HG02870 (cell line): ENCODE results near the gene ODAPH.
"Not testable (repeated sequence)": the region's sequence is repeated elsewhere in the genome, so short reads cannot be mapped to it uniquely, and the experiment has no call there.

ENCODE experiments used
- ATAC-seq: cut with Tn5 transposase; IDR thresholded peaks from one replicate; pipeline ENCODE4 v1.9.1; 2021; ENCODE audit warnings: mild to moderate bottlenecking, moderate library complexity; ENCODE audit not compliant: unreplicated experiment

Gene ODAPH

DNA sequence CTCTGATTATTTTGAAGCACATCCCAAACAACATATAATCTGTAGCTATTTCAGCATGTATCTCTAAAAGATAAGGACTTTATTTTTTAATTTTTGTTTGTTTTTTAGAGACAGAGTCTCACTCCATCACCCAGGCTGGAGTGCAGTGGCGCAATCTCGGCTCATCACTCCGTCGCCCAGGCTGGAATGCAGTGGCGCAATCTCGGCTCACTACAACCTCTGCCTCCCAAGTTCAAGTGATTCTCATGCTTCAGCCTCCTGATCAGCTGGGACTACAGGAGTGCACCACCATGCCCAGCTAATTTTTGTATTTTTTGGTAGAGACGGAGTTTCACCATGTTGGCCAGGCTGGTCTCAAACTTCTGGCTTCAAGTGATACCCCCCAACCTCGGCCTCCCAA is 11.6 kb upstream of the ODAPH start:
- not testable (repeated sequence) for ATAC-seq

DNA sequence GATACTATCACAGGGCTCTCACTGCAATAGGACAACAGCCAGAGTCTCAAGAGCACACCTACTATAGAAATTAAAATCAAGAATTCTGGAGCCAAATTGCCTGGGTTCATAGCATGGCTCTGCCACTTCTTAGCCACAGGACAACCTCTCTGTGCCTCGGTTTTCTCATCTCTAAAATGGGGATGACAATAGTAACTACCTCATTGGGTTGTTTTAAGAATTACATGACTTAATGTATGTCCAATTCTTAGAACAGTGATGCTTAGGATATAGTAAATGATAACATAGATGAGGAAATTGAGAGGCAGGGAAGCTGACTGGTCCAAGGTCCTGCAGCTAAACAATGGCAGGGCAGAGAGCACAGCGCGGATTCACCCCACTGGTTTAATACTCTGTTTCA is 11.0 kb upstream of the ODAPH start:
- no peak for ATAC-seq

DNA sequence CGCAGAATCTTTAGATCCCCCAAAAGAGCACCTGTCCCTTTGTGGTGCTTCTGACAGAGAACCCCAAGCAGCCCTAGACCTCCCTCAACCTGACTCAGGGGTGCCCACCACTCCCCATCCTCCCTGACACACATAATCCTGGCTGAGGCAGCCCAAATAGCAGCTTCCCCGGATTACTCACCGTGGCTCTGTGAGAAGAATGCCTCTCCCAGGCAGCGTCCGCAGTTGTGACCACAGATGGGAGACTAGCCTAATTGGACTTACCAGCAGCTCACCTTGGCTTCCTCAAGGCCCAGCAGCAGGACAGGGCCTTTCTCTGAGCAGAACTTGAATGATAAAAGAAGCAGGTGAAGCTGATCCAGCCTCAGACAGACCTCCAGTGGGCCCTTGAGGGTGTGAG is 10.3 kb upstream of the ODAPH start:
- ATAC-seq, result no peak

DNA sequence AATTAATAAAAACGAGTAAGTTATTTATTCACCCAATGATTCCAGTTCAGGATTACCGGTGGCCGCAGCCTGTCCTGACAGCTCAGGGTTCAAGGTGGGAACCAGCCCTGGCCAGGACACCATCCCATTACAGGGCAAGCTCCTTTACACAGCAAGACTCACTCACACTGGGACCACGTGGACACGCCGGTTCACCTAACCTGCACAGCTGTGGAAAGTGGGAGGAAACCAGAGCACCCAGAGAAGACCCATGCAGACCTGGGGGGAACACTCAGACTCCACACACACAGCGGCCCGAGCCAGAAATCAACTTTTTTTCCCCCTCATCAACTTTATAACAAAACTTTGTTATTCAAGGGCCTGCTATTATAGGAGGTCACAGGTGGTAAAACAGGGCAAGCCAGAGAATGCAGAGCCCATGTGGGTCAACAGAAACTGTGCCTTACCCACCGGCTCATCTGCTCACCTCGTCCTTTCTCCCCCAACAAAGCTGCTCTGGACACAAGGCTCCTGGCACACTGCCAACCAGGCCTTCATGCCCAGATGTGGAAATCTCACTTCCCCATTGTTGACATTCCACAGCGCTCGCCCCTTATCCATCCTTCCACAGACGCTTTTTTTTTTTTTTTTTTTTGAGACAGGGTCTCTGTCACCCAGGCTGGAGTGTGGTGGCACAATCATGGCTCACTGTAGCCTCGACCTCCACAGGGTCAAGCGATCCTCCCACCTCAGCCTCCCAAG is 8.0 kb upstream of the ODAPH start:
- ATAC-seq, result no peak

DNA sequence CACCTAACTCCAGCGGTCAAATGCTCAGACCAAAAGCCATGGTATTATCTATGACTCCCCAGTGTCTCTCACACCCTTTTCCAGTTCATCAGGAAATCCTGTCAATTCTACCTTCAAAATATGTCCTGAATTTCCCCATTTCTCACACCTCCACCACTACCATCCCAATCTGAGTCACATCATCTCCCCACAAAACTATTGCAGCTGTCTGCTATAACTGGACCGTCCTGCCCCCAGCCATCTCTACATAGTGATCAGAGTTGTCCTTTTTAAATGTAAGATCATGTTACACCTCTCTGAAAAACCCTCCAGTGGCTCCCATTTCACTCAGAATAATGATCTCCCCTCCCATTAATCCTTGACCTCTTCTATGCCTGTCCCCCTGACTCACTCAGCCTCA is 6.8 kb upstream of the ODAPH start:
- no peak for ATAC-seq

DNA sequence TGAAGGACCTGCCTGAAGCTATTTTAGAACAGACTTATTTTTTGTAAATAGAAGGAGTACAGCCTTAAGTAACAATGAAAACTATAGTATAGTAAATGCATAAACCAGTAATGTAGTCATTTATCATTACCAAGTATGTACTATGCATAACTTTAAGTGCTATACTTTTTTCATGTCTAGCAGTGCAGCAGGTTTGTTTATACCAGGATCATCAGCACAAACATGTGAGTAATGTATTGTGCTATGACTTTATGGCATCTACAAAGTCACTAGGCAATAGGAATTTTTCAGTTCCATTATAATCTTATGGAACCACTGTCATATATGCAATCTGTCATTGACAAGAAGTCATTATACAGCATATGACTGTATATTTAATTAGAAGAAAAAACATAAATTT is 3.4 kb upstream of the ODAPH start:
- no peak for ATAC-seq

DNA sequence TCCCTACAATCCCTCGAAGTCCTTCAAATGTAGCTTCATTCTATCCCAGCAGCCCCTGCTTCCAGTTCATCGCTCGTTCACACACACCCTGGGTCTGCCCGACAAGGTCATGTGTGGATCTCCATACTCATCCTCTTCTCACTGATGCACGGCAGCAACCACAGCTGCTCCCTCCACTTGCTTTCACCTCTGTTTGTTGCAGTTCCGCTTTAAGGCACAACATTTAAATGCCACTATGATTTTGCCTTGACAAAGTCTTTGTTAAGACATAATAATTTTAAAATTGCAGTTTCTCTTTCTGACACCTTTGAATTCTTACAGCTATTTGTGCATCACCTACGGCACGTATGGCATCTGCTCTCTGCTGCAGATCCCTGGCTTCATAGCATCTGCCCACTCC is 1.8 kb downstream of the ODAPH start:
- ATAC-seq, result no peak

DNA sequence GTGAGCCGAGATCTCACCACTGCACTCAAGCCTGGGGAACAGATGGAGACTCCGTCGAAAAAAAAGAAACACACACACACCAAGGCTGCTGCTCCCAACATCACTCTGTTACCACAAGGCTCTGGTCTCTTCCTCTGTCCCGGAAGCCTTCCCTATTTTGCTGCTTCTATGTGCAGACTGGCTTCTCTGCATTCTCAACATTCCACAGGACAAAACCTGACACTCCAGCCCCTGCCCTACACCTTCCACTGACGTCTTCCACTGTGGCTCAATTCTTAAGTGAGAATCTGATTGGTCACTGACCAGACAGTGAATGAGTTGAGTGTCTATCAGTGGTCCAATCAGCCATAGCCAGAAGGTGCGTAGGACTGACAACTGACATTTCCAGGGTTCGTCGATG is 5.9 kb downstream of the ODAPH start:
- ATAC-seq, result no peak

DNA sequence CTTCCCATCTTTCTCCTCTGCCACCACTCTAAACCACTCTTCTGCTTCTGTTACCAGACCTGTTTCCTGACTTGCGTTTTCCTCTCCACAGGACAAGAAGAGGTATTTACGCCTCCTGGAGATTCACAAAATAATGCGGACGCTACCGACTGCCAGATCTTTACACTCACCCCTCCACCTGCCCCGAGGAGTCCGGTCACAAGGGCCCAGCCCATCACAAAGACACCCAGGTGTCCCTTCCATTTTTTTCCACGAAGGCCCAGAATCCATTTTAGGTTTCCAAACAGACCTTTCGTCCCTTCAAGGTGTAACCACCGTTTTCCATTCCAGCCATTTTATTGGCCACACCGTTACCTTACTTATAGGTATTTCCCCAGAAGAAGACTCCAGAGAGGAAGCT is 8.2 kb downstream of the ODAPH start:
- ATAC-seq, result no peak

DNA sequence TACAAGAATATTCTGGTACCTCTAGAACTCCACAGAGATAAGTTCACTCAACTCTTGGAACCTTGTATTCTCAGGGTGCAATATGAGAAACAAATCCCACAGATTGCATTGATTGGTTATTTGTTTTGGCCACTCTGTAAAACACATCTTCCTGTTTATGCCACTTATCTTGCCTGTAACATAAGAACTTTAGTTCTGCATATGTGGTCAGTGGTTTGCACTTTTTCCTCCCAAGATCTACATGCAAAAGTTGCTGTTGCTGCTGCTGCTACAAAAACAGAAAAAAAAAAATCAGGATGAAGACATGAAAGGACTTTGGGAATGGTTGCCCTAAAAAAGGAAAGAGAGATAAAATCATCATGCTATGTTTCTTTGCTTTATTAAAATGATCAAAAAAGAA is 9.6 kb downstream of the ODAPH start:
- ATAC-seq, result no peak

DNA sequence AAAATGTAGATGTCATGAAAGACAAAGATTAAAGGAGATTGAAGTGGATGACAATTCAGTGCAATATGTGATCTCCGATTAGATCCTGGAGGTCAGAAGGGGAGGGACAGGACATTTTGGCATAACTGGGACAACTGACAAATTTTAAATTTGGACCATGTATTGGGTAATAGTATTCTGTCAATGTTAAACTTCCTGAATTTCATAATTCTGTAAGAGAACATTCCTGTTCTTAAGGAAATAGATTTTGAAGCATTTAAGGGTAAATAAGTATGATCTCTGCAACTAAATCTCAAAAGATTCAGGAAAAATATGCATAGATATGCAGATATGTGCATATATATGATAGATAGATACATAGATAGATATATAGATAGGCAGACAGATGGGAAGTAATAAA is 11.0 kb downstream of the ODAPH start:
- no peak for ATAC-seq

DNA sequence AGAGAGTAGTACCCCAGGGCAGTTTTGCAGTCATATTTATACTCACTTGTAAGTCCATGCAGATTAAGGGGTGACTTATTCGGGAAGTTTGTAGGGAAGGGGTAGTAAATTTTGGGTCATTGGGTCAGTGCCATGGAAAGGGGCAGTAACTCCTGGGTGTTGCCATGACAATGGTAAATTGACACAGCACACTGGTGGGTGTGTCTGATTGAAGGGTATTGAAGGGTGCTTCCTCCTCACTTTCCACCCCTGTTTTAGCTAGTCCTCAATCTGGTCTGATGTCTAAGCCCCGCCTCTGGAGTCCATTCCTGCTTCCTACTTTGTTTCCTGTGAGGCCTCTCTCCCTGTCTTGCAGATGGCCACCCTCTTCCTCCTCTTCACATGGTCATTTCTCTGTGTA is 11.9 kb downstream of the ODAPH start:
- no peak for ATAC-seq

DNA sequence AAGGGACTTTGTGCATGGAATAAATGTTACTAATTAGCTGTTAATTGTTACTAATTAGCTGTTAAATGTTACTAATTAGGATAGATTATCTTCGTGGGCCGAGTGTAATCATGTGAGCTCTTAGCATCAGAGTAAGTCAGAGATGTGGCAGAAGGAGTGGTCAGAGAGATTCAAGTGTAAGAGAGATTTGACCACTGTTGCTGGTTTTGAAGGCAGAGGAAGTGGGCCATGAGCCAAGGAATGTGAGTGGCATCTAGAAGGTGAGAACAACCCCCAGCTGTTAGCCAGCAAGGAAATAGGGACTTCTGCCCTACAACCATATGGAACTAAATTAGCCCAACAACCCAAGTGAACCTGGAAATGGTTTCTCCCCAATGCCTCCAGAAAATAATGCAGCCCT is 28.2 kb downstream of the ODAPH start:
- ATAC-seq, result no peak

DNA sequence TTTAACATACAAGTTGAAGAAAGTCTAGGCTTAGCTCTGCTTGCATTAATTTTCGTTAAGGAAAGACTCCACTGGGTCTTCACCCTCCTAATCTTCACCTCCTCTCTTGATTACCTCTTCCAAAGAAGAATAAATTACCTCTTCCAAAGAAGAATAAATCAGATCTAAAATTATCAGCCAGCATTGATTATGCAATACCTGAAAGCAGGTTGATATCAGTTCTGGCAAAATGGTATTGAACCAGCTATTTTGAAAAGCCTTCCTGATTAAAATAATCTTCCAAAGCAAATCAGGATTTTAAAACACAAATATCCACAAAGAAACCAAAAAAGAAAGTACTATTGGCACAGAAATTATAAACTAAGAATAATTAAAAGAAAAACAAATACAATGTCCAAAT is 37.5 kb downstream of the ODAPH start:
- no peak for ATAC-seq

DNA sequence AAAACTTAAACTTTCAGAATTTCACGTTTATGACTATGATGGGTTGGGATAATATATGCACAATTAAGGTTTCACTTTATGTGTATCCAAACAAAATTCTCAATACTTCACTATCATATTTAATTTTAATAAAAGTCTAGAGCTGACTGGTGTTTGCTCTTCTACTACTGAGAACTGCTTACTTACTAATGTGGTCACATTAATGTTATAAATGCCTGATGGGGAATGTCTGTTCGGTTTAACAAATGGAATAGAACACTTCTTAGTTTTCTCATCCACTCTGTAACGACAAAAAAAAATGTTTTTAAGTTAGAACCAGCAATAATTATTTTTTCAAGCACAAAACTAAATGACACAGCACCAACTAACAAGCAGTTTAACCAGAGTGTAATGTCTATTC is 40.2 kb downstream of the ODAPH start:
- no peak for ATAC-seq

DNA sequence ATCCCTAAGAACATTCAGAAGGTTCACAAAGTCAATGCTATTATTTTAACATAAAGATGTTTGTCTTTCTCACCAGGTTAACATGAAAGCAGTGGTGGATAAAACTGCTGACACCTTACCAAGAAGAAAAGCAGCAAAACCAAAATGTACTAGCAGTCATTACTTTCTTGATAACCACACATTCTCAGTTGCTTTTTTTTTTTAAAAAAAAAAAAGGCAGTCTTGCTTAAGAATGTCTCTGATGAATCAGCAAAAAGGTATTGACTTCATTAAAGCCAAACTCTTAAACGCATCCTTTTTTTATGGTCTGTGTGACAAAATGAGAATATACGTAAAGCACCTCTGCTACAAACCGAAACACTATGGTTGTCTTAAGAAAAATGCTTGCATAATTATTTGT is 42.5 kb downstream of the ODAPH start:
- no peak for ATAC-seq

DNA sequence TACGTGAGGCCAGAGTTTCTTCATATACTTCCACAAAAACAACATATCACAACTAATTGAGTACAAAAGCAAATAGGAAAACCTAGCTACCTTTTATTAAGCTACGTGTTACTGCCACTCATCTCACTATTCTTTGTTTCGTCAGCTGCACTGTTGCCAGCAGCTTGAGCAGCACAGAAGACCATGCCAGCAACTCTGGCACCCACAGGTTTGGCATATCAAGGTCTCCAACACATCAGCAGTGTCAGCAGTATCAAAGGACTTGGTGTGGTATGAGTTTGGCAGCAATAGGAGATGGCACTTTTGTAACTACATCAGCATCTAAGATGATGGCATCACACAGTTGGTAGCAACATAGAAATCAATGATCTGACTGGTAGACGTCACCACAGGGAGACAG is 43.8 kb downstream of the ODAPH start:
- ATAC-seq, result no peak

DNA sequence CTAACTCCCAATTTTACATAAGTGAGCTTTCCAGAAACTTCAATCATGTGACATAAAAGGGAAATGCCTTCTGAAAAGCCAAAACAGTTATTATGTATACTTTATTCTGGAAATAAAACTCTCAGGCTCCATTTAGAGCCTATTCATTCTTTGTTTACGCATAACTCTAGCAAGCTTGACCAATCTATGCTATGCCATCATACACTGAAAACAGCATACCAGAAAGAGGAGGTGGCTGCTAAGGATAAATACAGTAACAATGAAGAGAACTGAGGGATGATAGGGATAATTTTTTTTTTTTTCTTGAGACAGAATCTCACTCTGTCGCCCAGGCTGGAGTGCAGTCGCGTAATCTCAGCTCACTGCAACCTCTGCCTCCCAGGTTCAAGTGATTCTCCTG is 50.1 kb downstream of the ODAPH start:
- no peak for ATAC-seq

DNA sequence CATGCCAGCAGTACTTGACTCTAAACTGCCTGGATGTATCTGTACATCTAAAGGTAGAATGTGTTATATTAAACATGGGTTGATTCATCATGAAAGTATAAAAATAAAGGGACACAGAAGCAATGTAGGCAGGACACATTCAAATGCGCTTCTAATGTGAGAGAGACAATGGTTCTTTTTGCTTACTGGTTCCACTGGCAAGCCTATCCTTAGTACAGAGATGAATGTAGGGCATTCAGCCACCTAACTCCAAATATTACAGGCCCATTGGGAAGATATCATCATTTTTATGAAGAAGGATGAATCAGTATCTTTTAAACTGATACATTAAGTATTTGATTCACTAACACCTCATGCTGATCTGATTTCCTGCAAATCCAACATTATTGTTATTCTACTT is 56.4 kb downstream of the ODAPH start:
- no peak for ATAC-seq
